HEK293 (cell line): Measurements from ENCODE around the gene ZNF738.

Experiments used
- CTCF ChIA-PET: fragments of 350-600 bp; formaldehyde crosslinking; extraction: SDS; loops from one replicate; lab custom pipeline; 2021; ENCODE audit warnings: antibody characterized with exemption; lab: Yijun Ruan, JAX
- POLR2A ChIA-PET: fragments of 300-600 bp; formaldehyde crosslinking; extraction: SDS; loops from one replicate; lab custom pipeline; 2020; ENCODE audit warnings: antibody characterized with exemption, inconsistent platforms; lab: Yijun Ruan, JAX
- H3K27ac ChIP-seq: fragments of 200-500 bp; sonication (Bioruptor generic); 2 replicates; pipeline ENCODE4 v1.5.1; 2014; ENCODE audit warnings: low read depth, low read length, control low read depth, inconsistent platforms; ENCODE audit errors: extremely low read depth
- H3K36me3 ChIP-seq, 2 experiments: fragments of 200-500 bp in 1 of 2; sonication (Bioruptor generic) in 1 of 2; 1 replicate in 1 of 2; 2 replicates in 1 of 2; pipeline ENCODE4 v1.5.1; 2014 to 2017; ENCODE audit warnings: inconsistent platforms in 2 of 2, low read length in 2 of 2; ENCODE audit not compliant: control insufficient read depth in 2 of 2, insufficient read depth in 1 of 2
- H3K4me1 ChIP-seq: fragments of 200-500 bp; sonication (Bioruptor generic); 2 replicates; pipeline ENCODE4 v1.5.1; 2014; ENCODE audit warnings: mild to moderate bottlenecking, low read length, inconsistent platforms; ENCODE audit not compliant: control insufficient read depth, insufficient read depth
- H3K4me3 ChIP-seq: 2 replicates; pipeline ENCODE4 v1.5.1; 2011; ENCODE audit warnings: low read depth, mild to moderate bottlenecking, control low read depth, low read length, moderate library complexity
- H3K9me3 ChIP-seq: fragments of 200-500 bp; sonication (Bioruptor generic); 2 replicates; pipeline ENCODE4 v1.5.1; 2014; ENCODE audit warnings: low read depth, low read length, inconsistent platforms; ENCODE audit not compliant: control insufficient read depth, insufficient read depth
- KLF1 ChIP-seq: fragments of 450-650 bp; formaldehyde crosslinking; IDR thresholded peaks from 2 replicates; pipeline ENCODE4 v1.5.1; 2016; ENCODE audit warnings: missing biosample characterization, missing genetic modification characterization
- KLF7 ChIP-seq: fragments of 450-650 bp; formaldehyde crosslinking; IDR thresholded peaks from 2 replicates; pipeline ENCODE4 v1.5.1; 2016; ENCODE audit warnings: missing biosample characterization, missing genetic modification characterization, borderline replicate concordance
- ZNF138 ChIP-seq: fragments of 450-650 bp; formaldehyde crosslinking; IDR thresholded peaks from 2 replicates; pipeline ENCODE4 v1.5.1; 2016; ENCODE audit warnings: missing biosample characterization, missing genetic modification characterization, borderline replicate concordance
- ZNF157 ChIP-seq: fragments of 450-650 bp; formaldehyde crosslinking; IDR thresholded peaks from 2 replicates; pipeline ENCODE4 v1.5.1; 2016; ENCODE audit warnings: missing biosample characterization, missing genetic modification characterization
- ZNF202 ChIP-seq: fragments of 450-650 bp; formaldehyde crosslinking; IDR thresholded peaks from 2 replicates; pipeline ENCODE4 v1.5.1; 2016; ENCODE audit warnings: missing biosample characterization, missing genetic modification characterization, borderline replicate concordance
- ZNF266 ChIP-seq: fragments of 450-650 bp; formaldehyde crosslinking; IDR thresholded peaks from 2 replicates; pipeline ENCODE4 v1.5.1; 2016; ENCODE audit warnings: missing biosample characterization, missing genetic modification characterization, low read depth
- ZNF354C ChIP-seq: fragments of 450-650 bp; formaldehyde crosslinking; IDR thresholded peaks from 2 replicates; pipeline ENCODE4 v1.5.1; 2016; ENCODE audit warnings: missing biosample characterization, missing genetic modification characterization, low read depth, borderline replicate concordance
- ZNF366 ChIP-seq: fragments of 450-650 bp; formaldehyde crosslinking; conservative IDR thresholded peaks from 2 replicates; pipeline ENCODE4 v1.5.1; 2016; ENCODE audit warnings: missing biosample characterization, missing genetic modification characterization
- ZNF37A ChIP-seq: fragments of 450-650 bp; IDR thresholded peaks from 2 replicates; pipeline ENCODE4 v1.5.1; 2018; ENCODE audit warnings: missing biosample characterization, missing genetic modification characterization
- ZNF391 ChIP-seq: fragments of 450-650 bp; formaldehyde crosslinking; IDR thresholded peaks from 2 replicates; pipeline ENCODE4 v1.5.1; 2016; ENCODE audit warnings: low read depth, missing biosample characterization, missing genetic modification characterization, borderline replicate concordance
- ZNF548 ChIP-seq: fragments of 450-650 bp; formaldehyde crosslinking; IDR thresholded peaks from 2 replicates; pipeline ENCODE4 v1.5.1; 2016; ENCODE audit warnings: missing biosample characterization, missing genetic modification characterization
- ZNF596 ChIP-seq: fragments of 450-650 bp; IDR thresholded peaks from 2 replicates; pipeline ENCODE4 v1.5.0; 2018; ENCODE audit warnings: missing biosample characterization, mild to moderate bottlenecking, missing genetic modification characterization, moderate library complexity
- ZNF677 ChIP-seq: fragments of 450-650 bp; IDR thresholded peaks from 2 replicates; pipeline ENCODE4 v1.5.0; 2018; ENCODE audit warnings: missing biosample characterization, mild to moderate bottlenecking, missing genetic modification characterization, moderate library complexity
- ZNF707 ChIP-seq: fragments of 450-650 bp; formaldehyde crosslinking; IDR thresholded peaks from 2 replicates; pipeline ENCODE4 v1.5.1; 2016; ENCODE audit warnings: missing biosample characterization, missing genetic modification characterization
- ZNF776 ChIP-seq: fragments of 450-650 bp; formaldehyde crosslinking; IDR thresholded peaks from 2 replicates; pipeline ENCODE4 v1.5.0; 2017; ENCODE audit warnings: missing biosample characterization, missing genetic modification characterization, borderline replicate concordance
- ZNF791 ChIP-seq: fragments of 450-650 bp; formaldehyde crosslinking; IDR thresholded peaks from 2 replicates; pipeline ENCODE4 v1.5.1; 2016; ENCODE audit warnings: missing biosample characterization, missing genetic modification characterization
- ZNF837 ChIP-seq: fragments of 450-650 bp; formaldehyde crosslinking; IDR thresholded peaks from 2 replicates; pipeline ENCODE4 v1.5.1; 2016; ENCODE audit warnings: missing biosample characterization, missing genetic modification characterization
- TF ChIP-seq, protein P1 (sequence below): fragments of 450-650 bp; formaldehyde crosslinking; IDR thresholded peaks from 2 replicates; pipeline ENCODE4 v1.5.1; 2017; ENCODE audit warnings: missing biosample characterization, missing genetic modification characterization
- TF ChIP-seq, protein P2 (sequence below): fragments of 450-650 bp; formaldehyde crosslinking; IDR thresholded peaks from 2 replicates; pipeline ENCODE4 v1.5.1; 2017; ENCODE audit warnings: missing biosample characterization, missing genetic modification characterization
- TF ChIP-seq, protein P3 (sequence below): fragments of 450-650 bp; formaldehyde crosslinking; IDR thresholded peaks from 2 replicates; pipeline ENCODE4 v1.5.1; 2017; ENCODE audit warnings: missing biosample characterization, mild to moderate bottlenecking, missing genetic modification characterization, moderate library complexity

The ZNF738 gene

GRCh38 chr19:21423057-21424041 is 64.5 kb downstream of the ZNF738 start:
- ChIA-PET CTCF (interaction anchor here (0.7 kb wide), 2 partner anchors 103 to 193 kb away, joined by 4 read pairs; no protein-coding TSS in a partner anchor), POLR2A (no interaction called here)
- TF ChIP-seq KLF1 (tag by site-specific recombination) (no peak), ZNF677 (tag by site-specific recombination) (no peak), ZNF776 (tag by site-specific recombination) (no peak), ZNF596 (tag by site-specific recombination) (no peak), ZNF202 (tag by site-specific recombination) (no peak), ZNF266 (no peak), KLF7 (tag by site-specific recombination) (no peak), ZNF707 (tag by site-specific recombination) (no peak), ZNF548 (tag by site-specific recombination) (no peak), ZNF354C (tag by site-specific recombination) (no peak), ZNF837 (tag by site-specific recombination) (no peak), ZNF791 (tag by site-specific recombination) (no peak), ZNF157 (no peak), ZNF391 (tag by site-specific recombination) (no peak), ZNF138 (no peak), ZNF37A (tag by site-specific recombination) (no peak), ZNF366 (no peak)
- TF ChIP-seq, protein P1, sequence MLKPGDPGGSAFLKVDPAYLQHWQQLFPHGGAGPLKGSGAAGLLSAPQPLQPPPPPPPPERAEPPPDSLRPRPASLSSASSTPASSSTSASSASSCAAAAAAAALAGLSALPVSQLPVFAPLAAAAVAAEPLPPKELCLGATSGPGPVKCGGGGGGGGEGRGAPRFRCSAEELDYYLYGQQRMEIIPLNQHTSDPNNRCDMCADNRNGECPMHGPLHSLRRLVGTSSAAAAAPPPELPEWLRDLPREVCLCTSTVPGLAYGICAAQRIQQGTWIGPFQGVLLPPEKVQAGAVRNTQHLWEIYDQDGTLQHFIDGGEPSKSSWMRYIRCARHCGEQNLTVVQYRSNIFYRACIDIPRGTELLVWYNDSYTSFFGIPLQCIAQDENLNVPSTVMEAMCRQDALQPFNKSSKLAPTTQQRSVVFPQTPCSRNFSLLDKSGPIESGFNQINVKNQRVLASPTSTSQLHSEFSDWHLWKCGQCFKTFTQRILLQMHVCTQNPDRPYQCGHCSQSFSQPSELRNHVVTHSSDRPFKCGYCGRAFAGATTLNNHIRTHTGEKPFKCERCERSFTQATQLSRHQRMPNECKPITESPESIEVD, result no peak
- TF ChIP-seq, protein P2, sequence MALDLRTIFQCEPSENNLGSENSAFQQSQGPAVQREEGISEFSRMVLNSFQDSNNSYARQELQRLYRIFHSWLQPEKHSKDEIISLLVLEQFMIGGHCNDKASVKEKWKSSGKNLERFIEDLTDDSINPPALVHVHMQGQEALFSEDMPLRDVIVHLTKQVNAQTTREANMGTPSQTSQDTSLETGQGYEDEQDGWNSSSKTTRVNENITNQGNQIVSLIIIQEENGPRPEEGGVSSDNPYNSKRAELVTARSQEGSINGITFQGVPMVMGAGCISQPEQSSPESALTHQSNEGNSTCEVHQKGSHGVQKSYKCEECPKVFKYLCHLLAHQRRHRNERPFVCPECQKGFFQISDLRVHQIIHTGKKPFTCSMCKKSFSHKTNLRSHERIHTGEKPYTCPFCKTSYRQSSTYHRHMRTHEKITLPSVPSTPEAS, result no peak
- TF ChIP-seq, protein P3, sequence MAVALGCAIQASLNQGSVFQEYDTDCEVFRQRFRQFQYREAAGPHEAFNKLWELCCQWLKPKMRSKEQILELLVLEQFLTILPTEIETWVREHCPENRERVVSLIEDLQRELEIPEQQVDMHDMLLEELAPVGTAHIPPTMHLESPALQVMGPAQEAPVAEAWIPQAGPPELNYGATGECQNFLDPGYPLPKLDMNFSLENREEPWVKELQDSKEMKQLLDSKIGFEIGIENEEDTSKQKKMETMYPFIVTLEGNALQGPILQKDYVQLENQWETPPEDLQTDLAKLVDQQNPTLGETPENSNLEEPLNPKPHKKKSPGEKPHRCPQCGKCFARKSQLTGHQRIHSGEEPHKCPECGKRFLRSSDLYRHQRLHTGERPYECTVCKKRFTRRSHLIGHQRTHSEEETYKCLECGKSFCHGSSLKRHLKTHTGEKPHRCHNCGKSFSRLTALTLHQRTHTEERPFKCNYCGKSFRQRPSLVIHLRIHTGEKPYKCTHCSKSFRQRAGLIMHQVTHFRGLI (tag by site-specific recombination), result no peak
- no peak overlapping the region for H3K27ac ChIP-seq
- H3K4me1 ChIP-seq, result no peaks in the 10 kb centered on the region
- no peak overlapping the region for H3K4me3 ChIP-seq
- no peaks in the 10 kb centered on the region for H3K9me3 ChIP-seq
- H3K36me3 ChIP-seq, result no peaks in the 10 kb centered on the region
